Amygdala (tissue), 56 donors: Measurements from ENCODE around the gene TTC21A.

Source experiments
- DNase-seq, 56 donors: peaks; one replicate each; lab custom pipeline; 2025; lab: John Stamatoyannopoulos, UW

Gene TTC21A

GRCh38 chr3:39115870-39116269 is 8.4 kb downstream of the TTC21A start:
- DNase-seq = no peak

GRCh38 chr3:39118079-39118478 is 10.6 kb downstream of the TTC21A start:
- no peak for DNase-seq

GRCh38 chr3:39118931-39119660 is 11.6 kb downstream of the TTC21A start:
- no peak for DNase-seq

- DNase-seq = no peak
Observed at GRCh38 chr3:39121621-39122020, 14.1 kb downstream of the TTC21A start.

- DNase-seq = no peak
Observed at GRCh38 chr3:39122813-39123212, 15.3 kb downstream of the TTC21A start.

GRCh38 chr3:39124876-39125840 is 17.7 kb downstream of the TTC21A start:
- DNase-seq = no peak

- DNase-seq = no peak
Observed at GRCh38 chr3:39125841-39126500, 18.5 kb downstream of the TTC21A start.

GRCh38 chr3:39126532-39127071 is 19.1 kb downstream of the TTC21A start:
- DNase-seq = peak in 14 of 56 donors; percentile 11 to 70 (median 24)

GRCh38 chr3:39127269-39127907 is 19.9 kb downstream of the TTC21A start:
- DNase-seq = no peak

GRCh38 chr3:39127908-39128304 is 20.4 kb downstream of the TTC21A start:
- no peak for DNase-seq

GRCh38 chr3:39128951-39129350 is 21.5 kb downstream of the TTC21A start:
- no peak for DNase-seq

- DNase-seq = no peak
Observed at GRCh38 chr3:39130026-39130425, 22.5 kb downstream of the TTC21A start.

- DNase-seq = no peak
Observed at GRCh38 chr3:39130693-39131265, 23.3 kb downstream of the TTC21A start.

- DNase-seq = no peak
Observed at GRCh38 chr3:39132096-39133092, 24.9 kb downstream of the TTC21A start.

- no peak for DNase-seq
Observed at GRCh38 chr3:39133093-39133490, 25.6 kb downstream of the TTC21A start.

- DNase-seq = no peak
Observed at GRCh38 chr3:39133822-39134221, 26.3 kb downstream of the TTC21A start.

GRCh38 chr3:39134305-39134704 is 26.8 kb downstream of the TTC21A start:
- no peak for DNase-seq

GRCh38 chr3:39135170-39135805 is 27.8 kb downstream of the TTC21A start:
- DNase-seq = no peak
